Astrocyte (in vitro differentiated cells and primary cell): ENCODE measurements around the gene RAB8B. TPM values are rescaled to one million over a fixed set of nuclear protein-coding genes. Genes with fewer than 3 reads are reported as not detected.

Experiments used
- DNase-seq: peaks from one replicate; pipeline ENCODE4 v3.0.0-alpha.2; 2010; ENCODE audit warnings: low read depth
- FAIRE-seq: peaks from 2 replicates; lab custom pipeline; 2011; peaks lifted over from hg19 to GRCh38; lab: Jason Lieb, UNC
- H2AFZ ChIP-seq: 2 replicates; pipeline ENCODE4 v1.6.0; 2012; ENCODE audit warnings: low read depth, low read length, inconsistent platforms
- H3K27ac ChIP-seq: 2 replicates; pipeline ENCODE4 v1.5.1; 2011; ENCODE audit warnings: low read depth, low read length, inconsistent platforms
- H3K27me3 ChIP-seq: 2 replicates; pipeline ENCODE4 v1.6.0; 2011; ENCODE audit warnings: low read length, inconsistent platforms; ENCODE audit not compliant: insufficient read depth
- H3K36me3 ChIP-seq: 2 replicates; pipeline ENCODE4 v1.5.1; 2011; ENCODE audit warnings: low read length, inconsistent platforms; ENCODE audit not compliant: insufficient read depth
- H3K4me1 ChIP-seq: 2 replicates; pipeline ENCODE4 v1.5.1; 2011; ENCODE audit warnings: low read length, inconsistent platforms; ENCODE audit not compliant: insufficient read depth
- H3K4me2 ChIP-seq: 2 replicates; pipeline ENCODE4 v1.6.0; 2012; ENCODE audit warnings: low read length, inconsistent platforms
- H3K4me3 ChIP-seq: 2 replicates; pipeline ENCODE4 v1.5.1; 2011; ENCODE audit warnings: low read depth, mild to moderate bottlenecking, low read length, inconsistent platforms; ENCODE audit not compliant: insufficient read depth
- H3K79me2 ChIP-seq: 2 replicates; pipeline ENCODE4 v1.6.0; 2012; ENCODE audit warnings: mild to moderate bottlenecking, low read length, inconsistent platforms; ENCODE audit not compliant: insufficient read depth
- H3K9ac ChIP-seq: 2 replicates; pipeline ENCODE4 v1.6.0; 2012; ENCODE audit warnings: mild to moderate bottlenecking, low read length, inconsistent platforms
- H3K9me3 ChIP-seq: 2 replicates; pipeline ENCODE4 v1.5.1; 2012; ENCODE audit warnings: low read depth, mild to moderate bottlenecking, low read length, inconsistent platforms; ENCODE audit not compliant: insufficient read depth
- H4K20me1 ChIP-seq: 2 replicates; pipeline ENCODE4 v1.6.0; 2012; ENCODE audit warnings: low read length, inconsistent platforms; ENCODE audit not compliant: insufficient read depth
- H3K27ac Mint-ChIP-seq: one replicate; pipeline ENCODE4 v1.8.0; 2021; ENCODE audit warnings: mild to moderate bottlenecking, mixed read lengths; ENCODE audit not compliant: unreplicated experiment
- H3K27me3 Mint-ChIP-seq: one replicate; pipeline ENCODE4 v1.8.0; 2021; ENCODE audit warnings: low read depth, mixed read lengths; ENCODE audit not compliant: unreplicated experiment
- H3K36me3 Mint-ChIP-seq: one replicate; pipeline ENCODE4 v1.8.0; 2021; ENCODE audit warnings: low read depth, mixed read lengths; ENCODE audit not compliant: unreplicated experiment
- H3K4me1 Mint-ChIP-seq: one replicate; pipeline ENCODE4 v1.8.0; 2021; ENCODE audit warnings: low read depth, mixed read lengths; ENCODE audit not compliant: unreplicated experiment
- H3K4me3 Mint-ChIP-seq: one replicate; pipeline ENCODE4 v1.8.0; 2021; ENCODE audit warnings: mild to moderate bottlenecking, moderate library complexity, mixed read lengths; ENCODE audit not compliant: unreplicated experiment
- H3K9me3 Mint-ChIP-seq: one replicate; pipeline ENCODE4 v1.8.0; 2021; ENCODE audit warnings: mild to moderate bottlenecking, mixed read lengths; ENCODE audit not compliant: unreplicated experiment
- CTCF ChIP-seq: IDR thresholded peaks from 2 replicates; pipeline ENCODE4 v1.5.1; 2011; ENCODE audit warnings: low read depth, mild to moderate bottlenecking, inconsistent platforms, low read length, moderate library complexity; ENCODE audit not compliant: insufficient read depth
- EZH2 ChIP-seq: IDR thresholded peaks from 2 replicates; pipeline ENCODE4 v1.6.1; 2012; ENCODE audit warnings: mild to moderate bottlenecking, low read length, inconsistent platforms; ENCODE audit not compliant: insufficient read depth
- total RNA-seq: library from RNA; stranded (reverse); gene quantifications from 2 replicates; pipeline ENCODE4 v1.2.1, GENCODE V29; 2021

RAB8B gene
- total RNA-seq, 1 donor from 2014 or later, result 49.3 TPM

GRCh38 chr15:63305260-63305659 is 115.9 kb downstream of the RAB8B start:
- H4K20me1 ChIP-seq, result no peaks in the 10 kb centered on the region
- H3K9me3 ChIP-seq, result no peaks in the 10 kb centered on the region
- H3K27ac ChIP-seq, result no peak overlapping the region
- no peak overlapping the region for H3K9ac ChIP-seq
- no peak overlapping the region for H2AFZ ChIP-seq
- Mint-ChIP-seq H3K36me3 (peaks cover 20% of the 10 kb centered on the region), H3K4me3 (no peak overlapping the region), H3K4me1 (peaks cover 9% of the 10 kb centered on the region), H3K27ac (no peak overlapping the region), H3K27me3 (no peaks in the 10 kb centered on the region), H3K9me3 (no peaks in the 10 kb centered on the region)
- TF ChIP-seq EZH2 (no peak), CTCF (no peak)
- peaks cover 4% of the 10 kb centered on the region for H3K36me3 ChIP-seq
- FAIRE-seq, result no peak
- no peaks in the 10 kb centered on the region for H3K27me3 ChIP-seq
- H3K4me2 ChIP-seq, result no peak overlapping the region
- DNase-seq, result no peak
- H3K4me3 ChIP-seq, result no peak overlapping the region
- no peaks in the 10 kb centered on the region for H3K4me1 ChIP-seq
- H3K79me2 ChIP-seq, result no peaks in the 10 kb centered on the region

DNA sequence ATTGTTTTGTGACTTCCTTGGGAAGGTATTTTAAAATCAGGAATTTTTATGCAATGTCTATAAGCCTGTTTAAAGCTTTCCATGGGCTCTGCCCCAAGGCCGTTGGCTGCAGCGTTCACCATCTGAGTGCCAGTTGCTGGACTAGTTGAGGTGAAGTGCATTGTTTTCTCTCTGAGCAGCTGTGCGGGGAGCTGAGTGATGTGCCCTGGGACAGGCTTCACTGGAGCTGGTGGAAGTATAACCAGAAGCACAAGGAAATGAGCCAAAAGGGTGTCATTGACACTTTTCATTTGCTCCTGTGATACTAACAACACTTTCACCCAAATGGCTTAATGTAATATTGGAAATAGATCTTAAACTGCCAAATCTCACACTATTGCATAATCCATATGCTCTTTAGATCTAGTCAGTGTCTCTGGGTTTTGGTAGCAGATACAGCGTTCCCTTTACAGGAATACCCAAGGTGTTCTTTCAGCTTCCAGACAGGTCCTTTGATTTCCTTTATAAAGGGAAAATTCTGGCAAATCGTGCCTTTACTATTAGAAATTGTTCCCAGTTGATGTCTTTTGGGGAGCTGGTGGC is 117.2 kb downstream of the RAB8B start:
- no peak for FAIRE-seq
- Histone ChIP-seq H3K36me3 (peaks cover 4% of the 10 kb centered on the region), H3K9me3 (no peaks in the 10 kb centered on the region), H3K4me2 (no peak overlapping the region), H3K4me3 (no peak overlapping the region), H2AFZ (no peak overlapping the region), H4K20me1 (no peaks in the 10 kb centered on the region), H3K27ac (no peak overlapping the region), H3K4me1 (no peaks in the 10 kb centered on the region), H3K9ac (no peak overlapping the region), H3K79me2 (no peaks in the 10 kb centered on the region), H3K27me3 (no peaks in the 10 kb centered on the region)
- no peak for DNase-seq
- Mint-ChIP-seq H3K4me3 (no peak overlapping the region), H3K27ac (no peak overlapping the region), H3K9me3 (no peaks in the 10 kb centered on the region), H3K36me3 (peaks cover 19% of the 10 kb centered on the region), H3K27me3 (no peaks in the 10 kb centered on the region), H3K4me1 (peaks cover 3% of the 10 kb centered on the region)
- no peak for TF ChIP-seq EZH2
- no peak for TF ChIP-seq CTCF

DNA sequence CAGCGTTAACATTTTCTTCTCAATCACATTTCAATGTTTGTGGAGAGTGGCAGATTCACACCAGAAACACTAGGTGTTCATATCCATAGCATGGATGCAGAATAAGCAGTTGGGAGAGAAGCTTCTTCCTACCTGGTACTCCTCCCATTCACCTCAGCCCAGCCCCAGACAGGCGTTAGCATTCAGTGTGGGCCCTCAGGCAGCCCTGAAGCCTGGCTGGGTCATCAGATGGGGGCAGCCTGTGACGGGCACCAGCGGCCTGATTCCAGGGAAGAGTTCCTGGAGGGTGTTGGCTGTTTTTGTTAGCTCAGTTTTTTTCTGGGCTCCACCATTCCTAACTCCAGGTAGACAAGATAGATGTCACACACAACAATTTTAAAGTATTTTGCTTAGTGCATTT is 119.1 kb downstream of the RAB8B start:
- H3K36me3 Mint-ChIP-seq, result peaks cover 12% of the 10 kb centered on the region
- Histone ChIP-seq H3K9ac (no peak overlapping the region), H2AFZ (no peak overlapping the region), H3K4me1 (no peaks in the 10 kb centered on the region), H3K27me3 (no peaks in the 10 kb centered on the region), H3K4me3 (no peak overlapping the region), H3K79me2 (no peaks in the 10 kb centered on the region), H4K20me1 (no peaks in the 10 kb centered on the region), H3K9me3 (no peaks in the 10 kb centered on the region), H3K27ac (no peak overlapping the region), H3K36me3 (peaks cover 4% of the 10 kb centered on the region), H3K4me2 (no peak overlapping the region)
- H3K4me1 Mint-ChIP-seq, result peaks cover 3% of the 10 kb centered on the region
- H3K9me3 Mint-ChIP-seq, result no peaks in the 10 kb centered on the region
- FAIRE-seq, result no peak
- TF ChIP-seq EZH2, result no peak
- no peak for TF ChIP-seq CTCF
- no peak overlapping the region for H3K27ac Mint-ChIP-seq
- no peak overlapping the region for H3K4me3 Mint-ChIP-seq
- no peaks in the 10 kb centered on the region for H3K27me3 Mint-ChIP-seq
- DNase-seq, result no peak
